HG03439 (cell line): ENCODE measurements around the gene CZIB.
"Not testable (repeated sequence)": the region's sequence is repeated elsewhere in the genome, so short reads cannot be mapped to it uniquely, and the experiment has no call there.

Experiments
- ATAC-seq: cut with Tn5 transposase; IDR thresholded peaks from one replicate; pipeline ENCODE4 v1.9.1; 2021; ENCODE audit warnings: mild to moderate bottlenecking, moderate library complexity; ENCODE audit not compliant: unreplicated experiment

Gene CZIB

DNA sequence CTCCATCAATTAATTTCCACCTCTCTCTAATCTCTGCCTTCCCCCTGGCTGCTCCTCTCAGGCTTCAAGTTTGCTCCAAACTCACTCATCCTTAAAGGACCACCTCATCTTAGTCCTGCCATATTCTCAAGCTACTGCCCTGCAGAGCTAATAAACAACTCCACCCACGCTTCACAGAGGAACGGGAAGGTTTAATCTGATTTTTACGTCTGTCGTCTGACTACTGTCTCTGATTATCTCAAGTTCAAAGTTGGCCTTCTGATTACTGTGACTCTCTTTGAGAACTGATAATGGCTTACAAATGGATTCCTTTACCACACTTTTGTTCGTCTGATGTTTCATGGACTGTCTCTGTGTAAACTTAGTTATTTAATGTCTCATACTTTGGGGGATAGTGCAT lies 31.4 kb downstream of the CZIB start:
- ATAC-seq, result no peak

DNA sequence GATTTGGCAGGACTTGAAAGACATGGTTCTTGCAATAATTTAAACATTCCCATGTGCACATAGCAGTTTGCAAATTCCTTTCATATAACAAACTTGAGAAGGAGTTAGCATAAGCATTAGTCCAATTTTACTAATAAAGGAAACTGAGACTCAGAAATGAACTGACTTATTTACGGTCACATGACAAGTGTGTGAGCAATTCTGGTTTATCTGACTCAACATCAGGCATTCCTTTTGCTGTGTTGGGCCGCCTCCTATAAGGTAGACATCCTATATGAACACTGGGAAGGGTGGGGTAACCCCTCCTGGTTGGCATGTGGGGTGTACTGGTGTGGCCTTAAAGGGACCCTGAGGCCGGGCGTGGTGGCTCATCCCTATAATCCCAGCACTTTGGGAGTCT lies 32.3 kb downstream of the CZIB start:
- no peak for ATAC-seq

DNA sequence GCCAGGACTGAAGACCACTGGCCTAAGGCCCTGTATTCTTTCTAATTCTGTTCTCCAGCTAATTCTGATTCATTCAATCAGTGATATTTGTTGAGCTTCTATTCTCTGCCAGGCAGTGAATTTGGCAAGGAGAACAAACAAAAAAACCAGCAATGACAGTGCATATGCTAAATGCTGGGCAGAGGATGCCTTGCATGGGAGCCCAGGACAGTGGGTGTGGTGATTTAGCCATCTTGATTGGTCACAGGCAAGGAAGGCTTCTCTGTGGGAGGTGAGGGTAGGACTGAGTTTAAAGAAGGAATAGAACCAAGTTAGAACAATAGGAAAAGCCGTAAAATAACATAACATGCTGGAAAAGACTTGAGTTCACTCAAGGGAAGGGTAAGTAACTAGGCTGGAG lies 33.0 kb downstream of the CZIB start:
- no peak for ATAC-seq

DNA sequence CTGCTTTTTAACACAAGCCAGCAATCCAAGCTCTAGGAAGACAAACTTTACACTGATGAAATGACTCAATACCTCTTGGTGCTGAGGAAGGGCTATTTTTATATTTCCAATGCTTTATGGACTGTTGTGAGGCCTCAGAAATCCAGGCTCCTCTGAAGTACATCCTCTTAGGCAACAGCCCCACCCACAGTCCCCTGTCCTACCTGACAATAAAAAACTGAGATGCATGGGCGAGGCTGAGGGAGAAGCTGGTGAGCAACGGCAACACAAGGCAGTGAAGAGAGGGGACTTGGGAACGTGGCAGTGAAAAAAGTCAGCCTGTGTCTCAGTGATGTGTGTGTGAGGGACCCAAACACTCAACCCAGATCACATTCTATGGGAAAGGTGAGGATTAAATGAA lies 33.9 kb downstream of the CZIB start:
- no peak for ATAC-seq

DNA sequence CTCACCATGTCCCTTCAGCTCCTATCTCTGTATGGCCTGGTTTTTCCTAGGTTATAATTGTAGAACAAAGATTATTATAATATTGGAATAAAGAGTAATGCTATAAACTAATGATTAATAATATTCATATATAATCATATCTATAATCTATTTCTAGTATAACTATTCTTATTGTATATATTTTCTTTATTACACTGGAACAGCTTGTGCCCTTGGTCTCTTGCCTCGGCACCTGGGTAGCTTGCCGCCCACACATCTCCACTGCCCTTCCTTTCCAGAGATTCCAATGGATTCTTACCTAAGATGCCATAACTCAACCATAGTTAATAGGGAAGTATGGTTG lies 34.5 kb downstream of the CZIB start:
- ATAC-seq, result not testable (repeated sequence)

DNA sequence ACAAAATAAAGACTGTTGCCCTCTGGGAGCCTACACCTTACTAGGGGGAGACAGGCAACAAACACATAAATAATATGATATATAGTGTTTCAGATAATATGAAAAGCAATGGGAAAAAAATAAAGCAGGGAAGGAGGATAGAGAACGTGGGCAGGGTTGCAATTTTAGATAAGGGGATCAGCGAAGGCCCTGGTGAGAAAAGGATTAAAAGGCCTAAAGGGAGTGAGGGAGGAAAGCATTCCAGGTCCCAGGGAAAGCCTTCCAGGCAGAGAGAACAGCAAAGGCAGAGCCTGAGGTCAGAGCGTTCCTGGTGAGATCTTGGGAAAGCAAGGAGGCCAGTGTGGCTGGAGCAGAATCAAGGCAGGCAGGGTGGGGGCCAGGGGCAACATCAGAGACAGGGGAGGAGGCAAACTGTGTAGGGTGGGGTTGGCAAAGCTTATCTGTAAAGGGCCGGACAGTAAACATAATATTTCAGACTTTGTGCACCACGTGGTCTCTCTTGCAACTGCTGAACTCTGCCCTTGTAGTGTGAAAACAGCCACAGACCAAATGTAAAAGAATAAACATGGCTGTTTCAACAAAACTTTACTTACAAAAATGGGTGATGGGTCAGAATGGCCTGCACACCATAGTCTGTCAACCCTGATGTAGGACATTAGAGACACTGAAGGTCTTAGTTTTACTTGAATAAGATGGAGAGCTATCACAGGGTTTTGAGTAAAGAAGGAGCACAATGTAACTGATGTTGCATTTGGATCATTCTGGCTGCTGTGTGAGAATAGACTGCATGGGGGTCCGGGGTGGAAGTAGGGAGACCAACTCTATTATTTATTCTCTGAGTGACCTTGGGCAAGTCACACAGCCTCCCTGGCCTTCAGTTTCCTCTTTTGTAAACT lies 37.1 kb downstream of the CZIB start:
- no peak for ATAC-seq

DNA sequence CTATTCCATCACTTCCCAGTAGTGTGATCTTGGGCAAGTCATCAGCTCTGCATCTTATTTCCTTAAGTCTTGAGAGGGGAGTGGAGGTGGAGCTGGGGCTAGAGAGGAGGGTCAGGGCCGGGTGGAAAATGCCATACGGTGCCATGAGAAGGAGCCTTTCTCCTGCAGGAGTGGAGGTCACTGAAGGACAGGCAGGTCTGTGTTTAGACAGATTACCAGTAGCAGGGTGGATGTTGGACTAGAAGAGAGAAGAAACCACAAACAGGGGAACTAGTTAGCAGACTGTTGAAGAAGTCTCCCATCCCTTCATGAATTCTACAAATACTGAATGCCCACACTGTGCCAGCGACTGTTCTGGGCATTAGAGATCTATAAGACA lies 37.7 kb downstream of the CZIB start:
- no peak for ATAC-seq

DNA sequence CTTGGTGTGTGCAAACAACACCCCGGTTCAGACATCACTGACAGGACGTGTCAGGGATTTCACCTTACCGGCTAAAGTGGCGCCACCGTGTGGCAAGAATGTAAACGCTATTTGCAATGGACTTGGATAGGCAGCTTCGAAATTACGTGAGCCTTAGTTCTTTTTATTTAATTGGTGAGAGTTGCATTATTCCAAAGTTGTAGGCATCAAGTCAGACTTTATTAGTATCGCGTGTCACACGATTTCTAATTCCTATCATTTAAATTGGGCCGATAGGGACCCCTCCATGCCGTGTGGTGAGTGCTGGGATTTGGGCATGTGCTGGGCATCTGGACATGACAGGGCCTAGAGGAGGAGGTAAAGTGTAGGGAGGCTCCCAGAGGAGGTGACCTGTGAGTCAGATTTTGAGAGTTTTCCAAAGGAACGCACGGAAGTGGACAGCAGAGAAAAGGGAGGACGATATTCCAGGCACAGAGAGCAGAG lies 38.3 kb downstream of the CZIB start:
- no peak for ATAC-seq

DNA sequence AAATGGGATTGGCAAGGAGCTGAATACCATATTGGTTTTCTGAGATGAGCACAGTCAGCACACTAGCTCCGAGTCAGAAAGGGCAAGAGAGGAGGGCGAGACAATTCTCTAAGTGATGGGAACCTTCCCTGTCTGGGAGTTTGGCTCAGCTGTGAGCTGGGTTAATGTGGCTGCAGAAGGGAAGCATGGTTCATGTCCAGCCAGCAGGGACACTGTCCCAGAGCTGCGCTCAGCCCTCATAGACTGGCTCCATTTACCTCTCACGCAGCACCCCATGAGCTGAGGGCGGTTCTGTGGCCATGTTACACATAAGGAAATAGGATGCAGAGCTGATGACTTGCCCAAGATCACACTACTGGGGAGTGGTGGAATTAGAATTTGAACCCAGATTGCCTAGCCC lies 39.5 kb downstream of the CZIB start:
- ATAC-seq, result no peak

DNA sequence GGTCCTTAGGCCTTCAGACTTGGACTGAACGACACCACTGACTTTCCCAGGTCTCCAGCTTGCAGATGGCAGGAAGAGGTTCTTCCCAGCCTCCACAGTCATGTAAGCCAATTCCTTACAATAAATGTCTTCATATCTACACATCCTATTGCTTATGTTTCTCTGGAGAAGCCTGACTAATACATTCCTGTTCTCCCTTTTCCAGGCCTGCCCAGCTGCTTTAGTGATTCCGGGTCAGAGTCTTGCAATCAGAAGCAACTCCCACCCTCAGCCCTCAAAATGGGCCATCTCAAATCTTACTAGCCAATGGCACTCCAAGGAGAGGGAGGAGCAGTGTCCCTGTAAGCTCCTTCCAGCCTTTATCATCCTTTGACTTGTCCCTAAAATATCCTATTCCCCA lies 40.2 kb downstream of the CZIB start:
- ATAC-seq, result no peak

DNA sequence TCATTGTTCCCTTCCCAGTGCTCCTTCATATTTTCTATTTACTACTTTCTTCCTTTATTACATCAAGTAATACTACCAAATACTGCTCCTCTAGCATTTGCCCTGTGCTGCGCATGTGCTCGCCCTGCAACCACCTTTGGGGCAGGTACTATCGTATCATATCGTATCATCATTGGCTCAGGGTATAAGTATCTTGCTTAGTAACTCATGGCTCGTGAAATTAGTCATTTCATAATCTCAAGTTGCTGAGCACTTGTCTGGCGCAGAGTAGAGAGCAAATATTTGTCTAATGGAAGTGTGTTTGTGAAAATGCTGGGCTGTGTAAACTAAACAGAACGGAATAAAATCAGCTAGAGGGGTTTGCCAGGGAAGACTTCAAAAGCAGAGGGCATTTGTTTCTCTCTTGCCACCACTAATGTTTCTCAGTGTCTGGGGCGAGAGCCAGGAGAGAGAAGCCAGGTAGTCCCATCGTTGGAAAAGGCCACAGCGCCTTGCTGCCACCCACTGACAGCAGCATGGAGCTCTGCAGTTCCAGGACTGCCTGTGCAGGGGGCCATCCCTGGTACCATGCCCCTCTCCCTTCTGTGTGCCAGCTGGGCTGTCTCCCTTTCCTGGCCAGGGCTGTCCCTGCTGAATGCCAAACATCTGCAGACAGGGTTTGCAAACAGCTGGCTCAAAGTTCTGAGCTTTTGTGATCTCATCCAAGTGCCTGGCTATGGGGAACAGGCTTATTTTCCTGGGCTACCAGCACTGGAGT lies 43.8 kb downstream of the CZIB start:
- no peak for ATAC-seq

DNA sequence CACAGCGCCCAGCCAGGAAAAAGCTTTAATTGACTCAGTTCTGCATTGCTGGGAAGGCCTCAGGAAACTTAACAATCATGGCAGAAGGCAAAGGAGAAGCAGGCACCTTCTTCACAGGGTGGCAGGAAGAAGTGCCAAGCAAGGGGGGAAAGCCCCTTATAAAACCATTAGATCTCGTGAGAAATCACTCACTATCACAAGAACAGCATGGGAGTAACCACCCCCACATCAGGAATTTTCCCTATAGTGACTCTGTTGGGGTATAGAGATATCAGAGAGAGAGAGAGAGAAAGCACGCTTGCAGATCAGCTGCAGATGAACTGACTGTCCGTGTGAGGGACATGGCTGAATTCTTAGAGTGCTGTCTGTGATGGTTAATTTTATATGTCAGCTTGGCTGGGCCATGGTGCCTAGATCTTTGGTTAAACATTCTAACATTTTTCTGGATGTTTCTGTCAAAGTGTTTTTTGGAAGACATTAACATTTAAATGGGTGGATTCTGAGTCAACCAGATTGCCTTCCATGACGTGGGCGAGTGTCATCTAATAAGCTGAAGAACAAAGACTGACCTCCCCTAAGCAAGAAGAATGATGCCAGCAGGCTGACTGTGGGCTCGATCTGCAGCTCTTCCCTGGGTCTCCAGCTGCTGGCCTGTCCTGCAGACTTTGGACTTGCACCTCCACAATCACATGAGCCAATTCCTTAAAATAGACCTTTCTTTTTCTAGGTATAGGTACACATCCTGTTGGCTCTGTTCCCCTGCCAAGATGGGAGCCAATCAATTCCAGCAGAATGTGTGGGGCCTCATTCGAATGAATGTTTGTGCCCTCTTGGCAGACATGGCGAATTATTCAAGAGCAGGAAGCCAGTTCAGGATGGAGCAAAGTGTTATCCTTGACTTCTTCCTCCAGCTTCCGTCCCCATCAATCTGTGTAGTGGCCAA lies 45.2 kb downstream of the CZIB start:
- ATAC-seq, result no peak

DNA sequence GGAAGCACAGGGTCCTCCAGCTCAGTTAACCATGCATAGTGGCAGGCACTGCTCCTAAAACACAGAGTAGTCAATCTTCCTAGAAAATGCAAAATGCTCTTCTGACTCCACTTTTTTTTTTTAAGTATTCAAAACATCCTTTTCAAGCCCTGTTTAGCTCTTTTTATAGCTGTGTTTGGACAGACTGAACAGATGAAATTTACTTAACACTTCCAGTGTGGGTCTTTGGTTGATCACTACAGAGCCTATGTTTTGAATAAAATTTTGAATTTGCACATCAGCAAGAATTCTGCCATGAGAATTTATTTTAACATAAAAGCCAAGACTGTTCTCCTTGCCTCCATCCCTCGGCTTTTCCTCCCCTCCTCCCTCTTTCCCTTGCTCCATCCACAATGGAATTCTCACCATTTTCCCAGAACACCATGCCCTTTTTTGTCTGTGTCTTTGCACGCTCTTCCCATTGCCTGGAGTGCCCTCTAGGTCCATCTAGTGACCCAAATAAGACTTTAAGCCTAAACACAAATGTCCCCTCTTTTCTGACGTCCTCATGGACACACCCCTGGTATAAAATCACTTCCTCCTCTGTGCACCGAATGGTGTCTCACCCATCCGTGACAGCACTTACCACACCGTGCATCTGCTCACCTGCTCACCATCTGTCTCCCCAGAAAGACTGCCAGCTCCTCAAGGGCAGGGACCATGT lies 47.9 kb downstream of the CZIB start:
- ATAC-seq, result no peak

DNA sequence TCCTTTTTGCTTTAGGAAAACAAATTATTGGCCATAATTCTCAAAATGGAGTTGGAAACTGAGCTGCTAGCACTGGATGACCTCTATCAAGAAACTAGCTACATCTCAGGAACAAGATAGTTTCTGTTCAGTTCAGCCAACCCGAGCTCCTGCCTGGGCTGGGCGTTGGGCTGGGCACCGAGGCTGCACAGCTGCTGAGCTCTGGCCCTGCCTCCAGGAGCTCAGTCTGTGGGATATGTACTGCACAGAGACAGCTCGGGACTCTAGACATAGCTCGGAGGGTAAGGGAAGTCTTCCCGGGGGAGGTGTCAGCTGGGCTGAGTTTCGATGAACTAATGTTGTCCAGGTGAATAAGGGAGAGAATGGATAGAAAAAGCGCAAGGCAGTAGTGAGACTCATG lies 53.5 kb downstream of the CZIB start:
- no peak for ATAC-seq

DNA sequence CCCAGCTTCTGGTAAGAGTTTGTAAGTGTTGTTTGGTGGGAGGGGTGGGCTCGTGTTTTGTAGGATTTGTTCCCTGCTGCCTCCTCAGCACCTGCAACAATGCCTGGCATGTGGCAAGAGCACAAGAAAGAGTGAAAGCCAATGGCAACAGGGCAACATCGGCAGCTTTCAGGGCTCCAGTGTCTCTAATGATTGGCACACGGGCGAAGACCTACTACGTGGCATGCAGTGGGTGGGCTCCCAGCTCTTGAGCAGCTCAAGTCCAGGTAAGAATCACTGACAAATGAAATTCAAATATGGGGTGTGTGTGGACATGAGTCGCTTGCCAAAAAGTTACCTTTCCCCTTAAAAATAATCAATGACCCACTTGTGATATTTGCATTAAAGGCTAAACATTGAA lies 54.1 kb downstream of the CZIB start:
- ATAC-seq, result no peak

DNA sequence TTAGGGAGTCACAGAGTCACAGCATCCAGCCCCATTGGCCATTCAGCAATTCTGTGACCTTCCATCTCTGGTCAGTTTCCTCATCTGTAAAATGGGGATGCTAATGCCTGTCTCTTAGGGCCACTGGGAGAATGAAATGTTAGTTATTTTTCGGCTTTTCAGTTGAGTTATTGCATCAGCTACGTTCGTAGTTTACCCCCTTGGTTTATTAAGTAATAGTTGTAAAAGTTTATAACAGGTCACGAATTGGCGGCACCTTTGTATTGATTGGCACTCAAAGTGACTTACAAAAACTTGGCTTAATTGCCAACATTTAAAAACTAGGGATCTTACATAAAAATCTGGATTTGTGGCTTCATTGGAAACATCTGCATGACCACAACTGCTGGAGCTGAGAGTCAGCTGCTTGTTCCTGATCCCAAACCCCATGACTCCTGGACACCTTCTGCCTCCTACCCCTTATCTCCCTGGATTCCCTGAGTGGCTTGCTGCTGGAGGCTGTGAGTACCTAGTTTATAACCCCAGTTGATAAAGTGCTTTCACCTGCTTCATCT lies 54.9 kb downstream of the CZIB start:
- ATAC-seq, result no peak
